HepG2 (cell line): ENCODE data around the gene GPC6. TPM values are rescaled to one million over a fixed set of nuclear protein-coding genes. Genes with fewer than 3 reads are reported as not detected.

ENCODE experiments used
- ATAC-seq: fragments of 200-7000 bp; cut with Tn5 transposase; 3 replicates; pipeline ENCODE4 v1.9.1; 2020; ENCODE audit warnings: mild to moderate bottlenecking, moderate library complexity
- BruUV-seq: library from RNA; stranded (reverse); fragments of 400-500 nt; replicated peaks from 2 replicates; lab custom pipeline; 2021; lab: Mats Ljungman, UMichigan
- CTCF ChIA-PET: fragments of 300-600 bp; formaldehyde crosslinking; extraction: SDS; loops from one replicate; lab custom pipeline; 2021; ENCODE audit warnings: low total read pairs, inconsistent platforms, low intra/inter-chr PET ratio; lab: Yijun Ruan, JAX
- POLR2A ChIA-PET: fragments of 350-600 bp; sonication (Branson Sonifier 250); formaldehyde crosslinking; loops from one replicate; lab custom pipeline; 2020; ENCODE audit warnings: antibody characterized with exemption, inconsistent platforms; lab: Yijun Ruan, JAX
- DNase-seq: peaks from one replicate; pipeline ENCODE4 v3.0.0-alpha.2; 2015; ENCODE audit warnings: low spot score
- FAIRE-seq: peaks from 3 replicates; lab custom pipeline; 2011; peaks lifted over from hg19 to GRCh38; lab: Jason Lieb, UNC
- H2AFZ ChIP-seq: one replicate; pipeline ENCODE4 v1.6.1; 2011; ENCODE audit warnings: low read length, inconsistent platforms
- H3K27ac ChIP-seq: fragments of 300-600 bp; 3 replicates; pipeline ENCODE4 v1.8.0; 2011; ENCODE audit warnings: mixed run types, mild to moderate bottlenecking, mixed read lengths, low read length, inconsistent platforms; ENCODE audit not compliant: insufficient read depth; ENCODE audit errors: extremely low read length
- H3K27me3 ChIP-seq, 2 experiments: fragments of 200-600 bp in 1 of 2; 2 replicates in 1 of 2; 3 replicates in 1 of 2; pipeline versions ENCODE4 v1.6.0 to v1.8.0; 2011; ENCODE audit warnings: low read length in 2 of 2, mild to moderate bottlenecking in 2 of 2, moderate library complexity in 2 of 2, inconsistent platforms in 1 of 2; ENCODE audit not compliant: insufficient read depth in 2 of 2, control insufficient read depth in 1 of 2
- H3K36me3 ChIP-seq, 2 experiments: fragments of 200-600 bp in 1 of 2; replicated peaks in 1 of 2; 2 replicates in 1 of 2; 3 replicates in 1 of 2; pipeline versions ENCODE4 v1.5.1 to v1.8.0; 2011; ENCODE audit warnings: low read length in 2 of 2, inconsistent platforms in 1 of 2; ENCODE audit not compliant: insufficient read depth in 2 of 2, control insufficient read depth in 1 of 2
- H3K4me1 ChIP-seq: 2 replicates; pipeline ENCODE4 v1.5.1; 2012; ENCODE audit warnings: low read length, inconsistent platforms; ENCODE audit not compliant: insufficient read depth
- H3K4me2 ChIP-seq: 2 replicates; pipeline ENCODE4 v1.6.0; 2011; ENCODE audit warnings: low read depth, low read length, inconsistent platforms
- H3K4me3 ChIP-seq, 3 experiments: fragments of 200-600 bp in 1 of 3; sonication (generic), shearing (Covaris generic) in 1 of 3; replicated peaks in 1 of 3; 2 replicates each; pipeline ENCODE4 v1.5.1; 2011 to 2016; ENCODE audit warnings: low read length in 3 of 3, inconsistent platforms in 2 of 3, low read depth in 2 of 3, mild to moderate bottlenecking in 2 of 3, control low read depth in 1 of 3, mixed read lengths in 1 of 3; ENCODE audit not compliant: insufficient read depth in 1 of 3
- H3K79me2 ChIP-seq: one replicate; pipeline ENCODE4 v1.6.1; 2011; ENCODE audit warnings: low read length, inconsistent platforms; ENCODE audit not compliant: insufficient read depth
- H3K9ac ChIP-seq: 2 replicates; pipeline ENCODE4 v1.6.0; 2011; ENCODE audit warnings: mild to moderate bottlenecking, low read depth, low read length, inconsistent platforms; ENCODE audit not compliant: insufficient read depth
- H3K9me3 ChIP-seq: 2 replicates; pipeline ENCODE4 v1.5.1; 2012; ENCODE audit warnings: mild to moderate bottlenecking, low read length
- H4K20me1 ChIP-seq: 2 replicates; pipeline ENCODE4 v1.6.0; 2011; ENCODE audit warnings: inconsistent platforms, mild to moderate bottlenecking, low read length, moderate library complexity; ENCODE audit not compliant: insufficient read depth
- FLYWCH1 ChIP-seq: sonication (generic); formaldehyde crosslinking; IDR thresholded peaks from 2 replicates; pipeline ENCODE4 v1.8.1; 2023; ENCODE audit warnings: mild to moderate bottlenecking, missing genetic modification reagents
- KAT7 ChIP-seq: IDR thresholded peaks from 2 replicates; pipeline ENCODE4 v1.6.1; 2018; ENCODE audit warnings: borderline replicate concordance, missing compliant biosample characterization
- PAF1 ChIP-seq: IDR thresholded peaks from 2 replicates; pipeline ENCODE4 v1.6.1; 2016; ENCODE audit warnings: missing genetic modification reagents, missing compliant biosample characterization
- PTBP1 ChIP-seq: fragments of 200-400 bp; formaldehyde crosslinking; IDR thresholded peaks from 2 replicates; pipeline ENCODE4 v1.6.1; 2018; ENCODE audit warnings: low read length, low read depth; ENCODE audit not compliant: poor library complexity, severe bottlenecking
- TBP ChIP-seq: sonication (generic); formaldehyde crosslinking; IDR thresholded peaks from 2 replicates; pipeline ENCODE4 v1.5.0; 2020; ENCODE audit warnings: missing genetic modification reagents
- ZBTB46 ChIP-seq: sonication (generic); formaldehyde crosslinking; IDR thresholded peaks from 2 replicates; pipeline ENCODE4 v1.4.0; 2020; ENCODE audit warnings: mild to moderate bottlenecking, missing genetic modification reagents, borderline replicate concordance
- ZKSCAN1 ChIP-seq: fragments of 150-350 bp; IDR thresholded peaks from 2 replicates; pipeline ENCODE4 v1.6.1; 2014; ENCODE audit warnings: low read length
- ZNF234 ChIP-seq: sonication (generic); formaldehyde crosslinking; conservative IDR thresholded peaks from 2 replicates; pipeline ENCODE4 v1.5.1; 2020; ENCODE audit warnings: mild to moderate bottlenecking, missing genetic modification reagents
- ZNF354B ChIP-seq: sonication (generic); formaldehyde crosslinking; IDR thresholded peaks from 2 replicates; pipeline ENCODE4 v1.8.0; 2022; ENCODE audit warnings: mild to moderate bottlenecking, missing genetic modification reagents
- ZNF530 ChIP-seq: sonication (generic); formaldehyde crosslinking; IDR thresholded peaks from 2 replicates; pipeline ENCODE4 v1.5.0; 2020; ENCODE audit warnings: low read depth, mild to moderate bottlenecking, missing genetic modification reagents
- ZSCAN12 ChIP-seq: sonication (generic); formaldehyde crosslinking; IDR thresholded peaks from 2 replicates; pipeline ENCODE4 v1.9.0; 2021; ENCODE audit warnings: mild to moderate bottlenecking, missing genetic modification reagents
- in situ Hi-C: cut with HindIII; loops from 2 replicates; pipeline ENCODE4 v1.10.0; 2017; ENCODE audit warnings: low pct_unique_long_range_greater_than_20kb; ENCODE audit not compliant: extremely low pct_ligation_motif_present
- intact Hi-C: fragments of 100-400 bp; cut with micrococcal nuclease; formaldehyde crosslinking; loops from one replicate; pipeline ENCODE4 v1.10.0; 2022; ENCODE audit not compliant: unreplicated experiment
- polyA plus RNA-seq, 8 experiments: library from polyadenylated mRNA; depleted of rRNA in 3 of 8; stranded (reverse) in 7 of 8; unstranded in 1 of 8; fragments of >200 nt; fragmentation: Illumina TruSeq in 4 of 8; extraction: Trizol in 4 of 8; gene quantifications; 2 replicates each; pipeline versions ENCODE4 v1.2.1 to v1.2.3, GENCODE V29; 2011 to 2016; ENCODE audit warnings: low read depth in 4 of 8, missing spikeins in 1 of 8, mixed read lengths in 1 of 8; ENCODE audit not compliant: insufficient read depth in 1 of 8
- total RNA-seq, 5 experiments: library from RNA; depleted of rRNA; stranded (reverse); fragments of >200 nt; fragmentation: Illumina TruSeq; extraction: Trizol; gene quantifications; 2 replicates each; pipeline ENCODE4 v1.2.3, GENCODE V29; 2016; ENCODE audit warnings: low read depth in 1 of 5

The GPC6 gene
- total and polyA plus RNA-seq, 2 of the 13 experiments (the other 11 are each of a cell fraction or from before 2014, with no cell fraction given), result 24.5 to 33.9 TPM

GRCh38 chr13:94242554-94242953 lies 1015.9 kb downstream of the GPC6 start:
- intact Hi-C loops (no loop called here), in situ Hi-C loops (no loop called here)
- H3K4me1 ChIP-seq, result no peaks in the 10 kb centered on the region
- H2AFZ ChIP-seq, result no peak overlapping the region
- FAIRE-seq (no peak), ATAC-seq (no peak), DNase-seq (no peak)
- H3K27ac ChIP-seq, result no peak overlapping the region
- POLR2A ChIA-PET, result no interaction called here
- no TSS peak for BruUV-seq
- no peak overlapping the region for H3K4me3 ChIP-seq
- CTCF ChIA-PET, result no interaction called here
- H3K4me2 ChIP-seq, result no peak overlapping the region
- peaks cover 8% of the 10 kb centered on the region for H3K9me3 ChIP-seq
- no peak overlapping the region for H3K9ac ChIP-seq
- TF ChIP-seq ZNF530 (CRISPR knock-in tag) (no peak), PTBP1 (no peak), TBP (CRISPR knock-in tag) (no peak), PAF1 (CRISPR knock-in tag) (no peak), KAT7 (CRISPR knock-in tag) (no peak), ZBTB46 (CRISPR knock-in tag) (no peak), ZSCAN12 (no peak), FLYWCH1 (no peak), ZNF354B (CRISPR knock-in tag) (no peak), ZKSCAN1 (no peak), ZNF234 (CRISPR knock-in tag) (no peak)
- H3K79me2 ChIP-seq, result no peaks in the 10 kb centered on the region
- no peaks in the 10 kb centered on the region for H3K27me3 ChIP-seq
- H3K36me3 ChIP-seq, result no peaks in the 10 kb centered on the region
- H4K20me1 ChIP-seq, result no peaks in the 10 kb centered on the region
